22Rv1 (cell line): Measurements from ENCODE around the gene LGALS1.
A peak's percentile ranks its signal among the peaks of the same experiment; 100 is the strongest.

Experiments used
- ZFX ChIP-seq: fragments of 450-650 bp; IDR thresholded peaks from 2 replicates; pipeline ENCODE4 v1.6.1; 2017; ENCODE audit warnings: antibody characterized with exemption, borderline replicate concordance
- TF ChIP-seq, protein P1 (sequence below): fragments of 450-650 bp; IDR thresholded peaks from 2 replicates; pipeline ENCODE4 v1.5.1; 2017; ENCODE audit warnings: mild to moderate bottlenecking

DNA sequence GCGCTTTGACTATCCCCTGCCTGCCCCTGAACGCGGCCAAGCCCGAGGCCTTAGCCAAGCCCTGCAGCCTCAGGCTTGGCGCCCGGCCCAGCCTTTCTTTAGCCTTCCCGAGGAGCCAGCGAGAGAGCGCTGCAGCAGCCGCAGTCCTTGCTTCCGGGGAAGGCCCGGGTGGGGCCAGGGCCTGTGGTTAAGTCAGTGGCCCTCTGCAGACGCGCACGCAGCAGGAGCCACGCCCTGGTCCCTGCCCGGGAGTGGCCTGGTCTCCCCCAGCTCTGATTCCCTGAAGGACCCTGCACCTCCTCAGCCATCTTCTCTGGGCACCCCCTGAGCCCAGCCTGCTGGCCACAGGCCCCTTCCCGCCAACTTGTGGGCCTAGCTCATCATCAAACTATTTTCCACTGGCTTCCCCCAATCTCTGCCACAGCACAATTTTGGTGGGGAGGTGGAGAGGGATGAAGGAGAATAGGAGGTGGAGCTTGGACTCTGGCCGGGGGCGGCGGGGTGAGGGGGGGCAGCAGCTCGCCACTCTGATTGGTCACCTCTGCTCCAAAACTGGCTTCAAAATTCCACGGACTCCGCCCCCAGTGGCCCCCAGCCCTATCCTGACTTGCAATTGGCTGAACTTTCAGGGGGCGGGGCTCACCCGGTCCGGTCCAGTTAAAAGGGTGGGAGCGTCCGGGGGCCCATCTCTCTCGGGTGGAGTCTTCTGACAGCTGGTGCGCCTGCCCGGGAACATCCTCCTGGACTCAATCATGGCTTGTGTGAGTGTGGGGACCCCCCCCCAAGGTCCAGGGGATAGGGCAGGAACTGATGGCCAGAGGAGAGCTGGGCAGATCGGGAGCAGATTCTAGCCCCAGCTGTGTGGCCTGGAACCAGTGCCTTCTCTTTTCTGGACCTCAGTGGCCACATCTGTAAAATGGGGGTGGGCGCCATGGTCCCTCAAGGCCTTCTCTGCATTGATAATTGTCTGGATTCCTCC lies at the start of gene LGALS1:
- TF ChIP-seq, protein P1, sequence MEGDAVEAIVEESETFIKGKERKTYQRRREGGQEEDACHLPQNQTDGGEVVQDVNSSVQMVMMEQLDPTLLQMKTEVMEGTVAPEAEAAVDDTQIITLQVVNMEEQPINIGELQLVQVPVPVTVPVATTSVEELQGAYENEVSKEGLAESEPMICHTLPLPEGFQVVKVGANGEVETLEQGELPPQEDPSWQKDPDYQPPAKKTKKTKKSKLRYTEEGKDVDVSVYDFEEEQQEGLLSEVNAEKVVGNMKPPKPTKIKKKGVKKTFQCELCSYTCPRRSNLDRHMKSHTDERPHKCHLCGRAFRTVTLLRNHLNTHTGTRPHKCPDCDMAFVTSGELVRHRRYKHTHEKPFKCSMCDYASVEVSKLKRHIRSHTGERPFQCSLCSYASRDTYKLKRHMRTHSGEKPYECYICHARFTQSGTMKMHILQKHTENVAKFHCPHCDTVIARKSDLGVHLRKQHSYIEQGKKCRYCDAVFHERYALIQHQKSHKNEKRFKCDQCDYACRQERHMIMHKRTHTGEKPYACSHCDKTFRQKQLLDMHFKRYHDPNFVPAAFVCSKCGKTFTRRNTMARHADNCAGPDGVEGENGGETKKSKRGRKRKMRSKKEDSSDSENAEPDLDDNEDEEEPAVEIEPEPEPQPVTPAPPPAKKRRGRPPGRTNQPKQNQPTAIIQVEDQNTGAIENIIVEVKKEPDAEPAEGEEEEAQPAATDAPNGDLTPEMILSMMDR: peak; percentile 29
- no peak for TF ChIP-seq ZFX
